ENCODE data around the gene FKBP2. TPM values are rescaled to one million over a fixed set of nuclear protein-coding genes. Genes with fewer than 3 reads are reported as not detected.

The FKBP2 gene
- total and polyA plus RNA-seq, 2 of the 4 experiments (the other 2 are of a cell fraction) = 36.2 to 76.4 TPM

- TF ChIP-seq FOS (IDR thresholded peaks at IDR 0.05; ENCODE audit: low read depth, low read length) = no peak
- TF ChIP-seq MAZ (IDR thresholded peaks at IDR 0.05; ENCODE audit: borderline replicate concordance, low read depth, low read length) = peak; percentile 97
- TF ChIP-seq CEBPB (IDR thresholded peaks at IDR 0.05; ENCODE audit: low read depth, low read length) = peak; percentile 96
Measured at GRCh38 chr11:64269540-64270220, 28.8 kb downstream of the FKBP2 start (continued).

- H3K18ac ChIP-seq (ENCODE audit: low read depth, low read length) = no peak overlapping the region
- no peak overlapping the region for H4K8ac ChIP-seq (ENCODE audit: low read depth in 2 of 2, low read length in 2 of 2)
- no peaks in the 10 kb centered on the region for H3K9me3 ChIP-seq (ENCODE audit: control insufficient read depth, insufficient read depth, low read length)
- DNase-seq (no peak), ATAC-seq (ENCODE audit: low read depth) (no peak)
- peaks cover 30% of the 10 kb centered on the region for H3K36me3 ChIP-seq (ENCODE audit: control insufficient read depth, insufficient read depth, low read length)
- H2AK5ac ChIP-seq (ENCODE audit: low read depth, low read length) = no peak overlapping the region
- ChIA-PET CTCF (interaction anchor here (1.0 to 1.3 kb wide), 2 partner anchors 71 to 80 kb away, joined by 3 to 4 read pairs; no protein-coding TSS in a partner anchor), POLR2A (ENCODE audit: unreplicated experiment) (no interaction called here)
- no peak overlapping the region for H3K27ac ChIP-seq (ENCODE audit: insufficient read depth, low read length)
- H3K4me3 ChIP-seq (ENCODE audit: insufficient read depth, low read depth, low read length) = no peak overlapping the region
- H3K23ac ChIP-seq (ENCODE audit: low read depth, low read length) = no peak overlapping the region
- WGBS, 2 experiments (ENCODE audit: extremely low coverage in 2 of 2, insufficient read length in 1 of 2) = 93% methylated on average over 5 of the region's 15 CpGs; no CpG with 5 or more reads in 1 of the 2 experiments
- no peak overlapping the region for H2AK9ac ChIP-seq (replicated peaks; ENCODE audit: low read depth, low read length, poor library complexity)
- H4K5ac ChIP-seq (ENCODE audit: low read depth, low read length) = no peak overlapping the region
- H3K79me1 ChIP-seq (ENCODE audit: low read depth in 1 of 2, low read length in 2 of 2) = peaks cover 9 to 19% of the 10 kb centered on the region in 2 experiments
- intact Hi-C loops (cut with micrococcal nuclease) = no loop called here
- no peak overlapping the region for H2BK15ac ChIP-seq (ENCODE audit: low read depth, low read length)
- H2BK5ac ChIP-seq (ENCODE audit: low read depth, low read length, poor library complexity, severe bottlenecking) = no peak overlapping the region
- H3K56ac ChIP-seq (ENCODE audit: extremely low read depth, insufficient read depth, low read length) = no peak overlapping the region
- H3K4me1 ChIP-seq (ENCODE audit: control insufficient read depth, insufficient read depth, low read length) = peaks cover 4% of the 10 kb centered on the region
- no peaks in the 10 kb centered on the region; the same call in 1 of the 2 replicates for H4K20me1 ChIP-seq (ENCODE audit: insufficient read depth, low read length)
- dilution Hi-C loops (cut with HindIII; ENCODE audit: low sequenced_read_pairs, unreplicated experiment) = no loop called here
- no peak overlapping the region for H3K4me2 ChIP-seq (ENCODE audit: low read depth, low read length)
- H3K27me3 ChIP-seq (ENCODE audit: control insufficient read depth, insufficient read depth, low read length) = no peaks in the 10 kb centered on the region
- H2AFZ ChIP-seq (replicated peaks; ENCODE audit: low read length, poor library complexity) = no peak overlapping the region
- BruUV-seq (replicated peaks) = no TSS peak
- H3K9me1 ChIP-seq (ENCODE audit: insufficient read depth, low read length) = peaks cover 5% of the 10 kb centered on the region; the same call in 1 of the 2 replicates
- H3K14ac ChIP-seq (replicated peaks; ENCODE audit: low read depth, low read length) = no peak overlapping the region
- no peak overlapping the region for H3K4ac ChIP-seq (ENCODE audit: low read depth, low read length)
- no peak overlapping the region for H4K91ac ChIP-seq (ENCODE audit: insufficient read depth, low read depth, low read length)
- in situ Hi-C loops (cut with MboI; ENCODE audit: low sequenced_read_pairs) = no loop called here
- no peak overlapping the region for H2BK120ac ChIP-seq (ENCODE audit: low read depth, low read length)
- H2BK20ac ChIP-seq (ENCODE audit: low read depth, low read length) = no peak overlapping the region
- no peak overlapping the region for H3K9ac ChIP-seq (ENCODE audit: low read depth, low read length)
- TF ChIP-seq MAFK (IDR thresholded peaks at IDR 0.05; ENCODE audit: low read depth, low read length) (no peak), MAZ (IDR thresholded peaks at IDR 0.05; ENCODE audit: borderline replicate concordance, low read depth, low read length) (no peak), MXI1 (IDR thresholded peaks at IDR 0.05; ENCODE audit: borderline replicate concordance, low read depth, low read length) (no peak), NFE2L2 (IDR thresholded peaks at IDR 0.05; ENCODE audit: low read depth, low read length) (no peak), RAD21 (IDR thresholded peaks at IDR 0.05; ENCODE audit: low read length) (no peak), ELK1 (IDR thresholded peaks at IDR 0.05; ENCODE audit: borderline replicate concordance, low read depth, low read length) (no peak), USF2 (IDR thresholded peaks at IDR 0.05; ENCODE audit: low read depth, low read length) (no peak), RFX5 (IDR thresholded peaks at IDR 0.05; ENCODE audit: low read depth, low read length) (no peak), RCOR1 (IDR thresholded peaks at IDR 0.05; ENCODE audit: insufficient replicate concordance, low read length) (no peak), POLR2A (IDR thresholded peaks at IDR 0.05; ENCODE audit: low read depth, low read length) (no peak), SMC3 (IDR thresholded peaks at IDR 0.05; ENCODE audit: low read depth, low read length) (no peak), BHLHE40 (IDR thresholded peaks at IDR 0.05; ENCODE audit: low read depth, low read length) (no peak)
Measured at GRCh38 chr11:64275031-64275800, 34.3 kb downstream of the FKBP2 start.
